ENCODE results near the gene FGD3. TPM values are rescaled to one million over a fixed set of nuclear protein-coding genes. Genes with fewer than 3 reads are reported as not detected.

FGD3 gene
- total RNA-seq, 1 experiment from 2014 or later = 1.8 TPM

DNA sequence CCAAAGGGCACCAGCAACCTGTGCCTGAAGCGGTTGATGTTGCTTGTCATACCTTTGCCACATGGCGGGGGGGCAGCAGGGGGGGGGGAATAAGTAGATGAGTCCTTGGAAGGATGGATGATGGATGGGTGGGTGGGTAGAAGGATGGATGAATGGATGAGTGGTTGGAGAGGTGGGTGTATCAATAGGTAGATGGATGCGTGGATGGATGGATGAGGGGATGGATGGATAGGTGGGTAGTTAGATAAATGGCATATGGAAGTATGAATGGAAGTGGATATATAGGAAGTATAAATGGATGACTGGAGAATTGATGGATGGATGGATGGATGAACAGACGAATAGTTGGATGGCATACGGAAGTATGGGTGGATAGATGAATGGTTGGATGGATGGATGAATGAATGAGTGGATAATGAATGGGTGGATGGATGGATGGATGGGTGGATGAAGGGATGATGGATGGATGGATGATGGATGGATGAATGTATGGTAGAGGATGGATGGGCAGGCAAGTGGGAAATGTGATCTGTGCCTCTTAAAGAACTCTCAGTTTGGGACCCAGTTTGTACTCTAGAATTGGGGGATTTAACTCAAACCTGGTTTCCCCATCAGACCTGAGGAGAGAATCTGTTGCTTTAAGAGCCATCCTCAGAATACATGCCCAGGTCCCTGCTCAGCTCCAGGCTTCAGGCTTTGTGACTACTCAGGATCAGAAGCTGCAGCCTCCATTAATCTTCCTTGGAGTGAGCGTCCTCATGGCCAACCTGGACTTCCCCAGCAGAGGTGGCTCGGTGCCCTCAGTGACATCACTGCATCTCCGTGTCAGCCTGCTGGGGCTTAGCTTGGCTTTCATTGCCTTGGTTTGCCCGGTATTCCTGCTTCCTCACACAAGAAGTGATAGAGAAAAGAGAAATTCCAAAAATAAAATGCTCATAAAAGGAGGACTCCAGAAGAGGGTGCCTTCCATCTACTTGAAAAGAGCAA, 83.6 kb downstream of the FGD3 start:
- Histone ChIP-seq H3K27ac (ENCODE audit: insufficient read length, low read depth, low read length) (no peak overlapping the region), H3K4me1 (ENCODE audit: insufficient read depth, low read length) (no peaks in the 10 kb centered on the region; the same call in 1 of the 2 replicates), H3T11ph (ENCODE audit: low read length) (no peak overlapping the region), H3K56ac (ENCODE audit: insufficient read length, low read depth, low read length) (no peak overlapping the region), H2BK5ac (ENCODE audit: insufficient read length, low read length) (no peak overlapping the region), H3K9me3 (ENCODE audit: control insufficient read depth, low read depth, low read length) (no peaks in the 10 kb centered on the region), H3K23me2 (ENCODE audit: insufficient read length, low read depth, low read length, poor library complexity, severe bottlenecking) (no peaks in the 10 kb centered on the region), H2AFZ (ENCODE audit: low read length) (no peak overlapping the region), H3K4ac (ENCODE audit: low read depth, low read length) (no peak overlapping the region), H4K5ac (ENCODE audit: insufficient read length, low read depth, low read length) (no peak overlapping the region), H2BK120ac (ENCODE audit: low read depth, low read length, poor library complexity, severe bottlenecking) (no peak overlapping the region), H3K79me1 (ENCODE audit: insufficient read depth, low read depth, low read length, poor library complexity, severe bottlenecking) (no peaks in the 10 kb centered on the region), H4K91ac (ENCODE audit: insufficient read length, low read depth, low read length) (no peak overlapping the region), H2BK15ac (ENCODE audit: low read depth, low read length) (no peak overlapping the region), H2AK5ac (ENCODE audit: insufficient read length, low read length) (no peak overlapping the region), H3K23ac (ENCODE audit: insufficient read length, low read depth, low read length) (no peak overlapping the region), H2BK12ac (ENCODE audit: insufficient read length, low read depth, low read length) (no peak overlapping the region), H3K9ac (ENCODE audit: extremely low read depth, insufficient read length, low read length) (no peak overlapping the region), H4K20me1 (ENCODE audit: control insufficient read depth, insufficient read depth, insufficient read length) (no peaks in the 10 kb centered on the region), H3K79me2 (ENCODE audit: insufficient read depth, low read length) (no peaks in the 10 kb centered on the region), H2BK20ac (ENCODE audit: low read depth, low read length, poor library complexity, severe bottlenecking) (no peak overlapping the region), H3K4me2 (ENCODE audit: insufficient read depth, insufficient read length, low read length) (no peak overlapping the region), H3K27me3 (ENCODE audit: insufficient read depth, low read length) (no peaks in the 10 kb centered on the region), H4K8ac (replicated peaks; ENCODE audit: insufficient read length, low read depth, low read length) (no peak overlapping the region), H3K14ac (ENCODE audit: insufficient read depth, low read length) (no peak overlapping the region), H3K18ac (ENCODE audit: insufficient read length, low read depth, low read length) (no peak overlapping the region)
- 100% methylated on average over 3 of the region's 9 CpGs for WGBS (ENCODE audit: extremely low coverage, insufficient read length, low lambda C conversion rate)
- Mint-ChIP-seq H3K36me3 (ENCODE audit: insufficient read depth in 1 of 3, low read depth in 3 of 3) (no peaks in the 10 kb centered on the region), H3K27ac (no peak overlapping the region; a peak in 1 of 7 replicates), H3K4me3 (no peak overlapping the region), H3K27me3 (ENCODE audit: low read depth) (no peaks in the 10 kb centered on the region; the same call in 1 of the 2 replicates), H3K4me1 (peaks cover 8 to 16% of the 10 kb centered on the region in 2 experiments), H3K9me3 (no peaks in the 10 kb centered on the region)
- TF ChIP-seq, protein P1, sequence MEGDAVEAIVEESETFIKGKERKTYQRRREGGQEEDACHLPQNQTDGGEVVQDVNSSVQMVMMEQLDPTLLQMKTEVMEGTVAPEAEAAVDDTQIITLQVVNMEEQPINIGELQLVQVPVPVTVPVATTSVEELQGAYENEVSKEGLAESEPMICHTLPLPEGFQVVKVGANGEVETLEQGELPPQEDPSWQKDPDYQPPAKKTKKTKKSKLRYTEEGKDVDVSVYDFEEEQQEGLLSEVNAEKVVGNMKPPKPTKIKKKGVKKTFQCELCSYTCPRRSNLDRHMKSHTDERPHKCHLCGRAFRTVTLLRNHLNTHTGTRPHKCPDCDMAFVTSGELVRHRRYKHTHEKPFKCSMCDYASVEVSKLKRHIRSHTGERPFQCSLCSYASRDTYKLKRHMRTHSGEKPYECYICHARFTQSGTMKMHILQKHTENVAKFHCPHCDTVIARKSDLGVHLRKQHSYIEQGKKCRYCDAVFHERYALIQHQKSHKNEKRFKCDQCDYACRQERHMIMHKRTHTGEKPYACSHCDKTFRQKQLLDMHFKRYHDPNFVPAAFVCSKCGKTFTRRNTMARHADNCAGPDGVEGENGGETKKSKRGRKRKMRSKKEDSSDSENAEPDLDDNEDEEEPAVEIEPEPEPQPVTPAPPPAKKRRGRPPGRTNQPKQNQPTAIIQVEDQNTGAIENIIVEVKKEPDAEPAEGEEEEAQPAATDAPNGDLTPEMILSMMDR (conservative IDR thresholded peaks at IDR 0.05) = no peak
- no peak for DNase-seq
